ENCODE results near the gene USF3. TPM values are rescaled to one million over a fixed set of nuclear protein-coding genes. Genes with fewer than 3 reads are reported as not detected.

USF3 gene
- polyA plus RNA-seq, 1 donor from 2014 or later, result 15.4 TPM

GRCh38 chr3:113648524-113648923 lies 47.9 kb downstream of the USF3 start:
- Histone ChIP-seq H3K36me3 (ENCODE audit: insufficient read depth, low read length) (no peaks in the 10 kb centered on the region), H3K79me2 (replicated peaks; ENCODE audit: insufficient read depth, low read length) (no peaks in the 10 kb centered on the region), H4K20me1 (ENCODE audit: insufficient read depth) (no peaks in the 10 kb centered on the region), H2AFZ (ENCODE audit: low read depth, low read length) (no peak overlapping the region), H3F3A (ENCODE audit: insufficient read depth, low read length, poor library complexity, severe bottlenecking) (no peaks in the 10 kb centered on the region), H3K9me2 (ENCODE audit: insufficient read depth, low read length) (no peaks in the 10 kb centered on the region), H3K9me3 (ENCODE audit: low read length) (peaks cover 3% of the 10 kb centered on the region), H3K27ac (ENCODE audit: low read length) (no peak overlapping the region), H3K4me2 (ENCODE audit: low read length) (no peak overlapping the region), H3K27me3 (ENCODE audit: insufficient read depth, low read depth, low read length) (no peaks in the 10 kb centered on the region), H3K9ac (ENCODE audit: low read length) (no peak overlapping the region), H3K4me3 (ENCODE audit: low read length) (no peak overlapping the region)
- no peak for TF ChIP-seq RAD21 (conservative IDR thresholded peaks at IDR 0.05)
- no peak for TF ChIP-seq REST (IDR thresholded peaks at IDR 0.05; ENCODE audit: borderline replicate concordance)
- TF ChIP-seq POLR2AphosphoS5 (IDR thresholded peaks at IDR 0.05), result no peak
- TF ChIP-seq MXI1 (conservative IDR thresholded peaks at IDR 0.05; ENCODE audit: poor library complexity, severe bottlenecking), result no peak
- no peak for TF ChIP-seq TAF1 (IDR thresholded peaks at IDR 0.05; ENCODE audit: low read depth)
- TF ChIP-seq EZH2 (IDR thresholded peaks at IDR 0.05; ENCODE audit: borderline replicate concordance, insufficient read depth, low read length, poor library complexity, severe bottlenecking), result no peak
- TF ChIP-seq CTCF (IDR thresholded peaks at IDR 0.05; ENCODE audit: poor library complexity, severe bottlenecking), result no peak
- TF ChIP-seq SMC3 (conservative IDR thresholded peaks at IDR 0.05; ENCODE audit: poor library complexity), result no peak
- no peak for TF ChIP-seq EP300 (conservative IDR thresholded peaks at IDR 0.05; ENCODE audit: poor library complexity, severe bottlenecking)

- Histone ChIP-seq H3K4me3 (ENCODE audit: low read length) (no peak overlapping the region), H3K9me3 (ENCODE audit: low read length) (peaks cover 3% of the 10 kb centered on the region), H3K27me3 (ENCODE audit: insufficient read depth, low read depth, low read length) (no peaks in the 10 kb centered on the region), H4K20me1 (ENCODE audit: insufficient read depth) (no peaks in the 10 kb centered on the region), H3K27ac (ENCODE audit: low read length) (no peak overlapping the region), H3K9ac (ENCODE audit: low read length) (no peak overlapping the region), H2AFZ (ENCODE audit: low read depth, low read length) (no peak overlapping the region), H3K4me2 (ENCODE audit: low read length) (no peak overlapping the region), H3K9me2 (ENCODE audit: insufficient read depth, low read length) (no peaks in the 10 kb centered on the region), H3K79me2 (replicated peaks; ENCODE audit: insufficient read depth, low read length) (no peaks in the 10 kb centered on the region), H3F3A (ENCODE audit: insufficient read depth, low read length, poor library complexity, severe bottlenecking) (no peaks in the 10 kb centered on the region), H3K36me3 (ENCODE audit: insufficient read depth, low read length) (no peaks in the 10 kb centered on the region)
- TF ChIP-seq CTCF (IDR thresholded peaks at IDR 0.05; ENCODE audit: poor library complexity, severe bottlenecking) (no peak), SMC3 (conservative IDR thresholded peaks at IDR 0.05; ENCODE audit: poor library complexity) (no peak), EP300 (conservative IDR thresholded peaks at IDR 0.05; ENCODE audit: poor library complexity, severe bottlenecking) (no peak), EZH2 (IDR thresholded peaks at IDR 0.05; ENCODE audit: borderline replicate concordance, insufficient read depth, low read length, poor library complexity, severe bottlenecking) (no peak), REST (IDR thresholded peaks at IDR 0.05; ENCODE audit: borderline replicate concordance) (no peak), TAF1 (IDR thresholded peaks at IDR 0.05; ENCODE audit: low read depth) (no peak), POLR2AphosphoS5 (IDR thresholded peaks at IDR 0.05) (no peak), MXI1 (conservative IDR thresholded peaks at IDR 0.05; ENCODE audit: poor library complexity, severe bottlenecking) (no peak), RAD21 (conservative IDR thresholded peaks at IDR 0.05) (no peak)
Measured at GRCh38 chr3:113643583-113643982, 52.9 kb downstream of the USF3 start.

Measured in neural cell (in vitro differentiated cells).